ENCODE results near the gene CPNE4. TPM values are rescaled to one million over a fixed set of nuclear protein-coding genes. Genes with fewer than 3 reads are reported as not detected.

CPNE4 gene
- total RNA-seq, 1 experiment from 2014 or later, result 31.1 TPM

- peaks cover 8% of the 10 kb centered on the region for H3K4me1 Mint-ChIP-seq (ENCODE audit: low read depth, unreplicated experiment)
- no peak for TF ChIP-seq CTCF (IDR thresholded peaks at IDR 0.05; ENCODE audit: unreplicated experiment)
- no TSS peak for BruUV-seq (replicated peaks)
- DNase-seq, result no peak
- no peak overlapping the region for H3K27ac Mint-ChIP-seq (ENCODE audit: unreplicated experiment)
- H3K36me3 Mint-ChIP-seq (ENCODE audit: insufficient read depth, unreplicated experiment), result no peaks in the 10 kb centered on the region
- peaks cover 2% of the 10 kb centered on the region for H3K9me3 Mint-ChIP-seq (ENCODE audit: low read depth, unreplicated experiment)
- CTCF ChIA-PET, result no interaction called here
- intact Hi-C loops (cut with micrococcal nuclease; ENCODE audit: unreplicated experiment), result no loop called here
- no peak overlapping the region for H3K4me3 Mint-ChIP-seq (ENCODE audit: low read depth, unreplicated experiment)
- H3K27me3 Mint-ChIP-seq (ENCODE audit: unreplicated experiment), result no peaks in the 10 kb centered on the region
Measured at GRCh38 chr3:131658771-131659170, 376.0 kb downstream of the CPNE4 start.

- H3K4me3 Mint-ChIP-seq (ENCODE audit: low read depth, unreplicated experiment), result no peak overlapping the region
- DNase-seq, result no peak
- H3K27ac Mint-ChIP-seq (ENCODE audit: unreplicated experiment), result no peak overlapping the region
- intact Hi-C loops (cut with micrococcal nuclease; ENCODE audit: unreplicated experiment), result no loop called here
- H3K27me3 Mint-ChIP-seq (ENCODE audit: unreplicated experiment), result no peaks in the 10 kb centered on the region
- no peak for TF ChIP-seq CTCF (IDR thresholded peaks at IDR 0.05; ENCODE audit: unreplicated experiment)
- no TSS peak for BruUV-seq (replicated peaks)
- CTCF ChIA-PET, result interaction anchor here (0.7 to 1.2 kb wide), 2 partner anchors 12 to 108 kb away, joined by 4 to 6 read pairs; no protein-coding TSS in a partner anchor
- H3K9me3 Mint-ChIP-seq (ENCODE audit: low read depth, unreplicated experiment), result peaks cover 2% of the 10 kb centered on the region
- no peaks in the 10 kb centered on the region for H3K36me3 Mint-ChIP-seq (ENCODE audit: insufficient read depth, unreplicated experiment)
- H3K4me1 Mint-ChIP-seq (ENCODE audit: low read depth, unreplicated experiment), result peaks cover 8% of the 10 kb centered on the region
Measured at GRCh38 chr3:131658115-131658514, 376.7 kb downstream of the CPNE4 start.

- BruUV-seq (replicated peaks), result no TSS peak
- CTCF ChIA-PET, result no interaction called here
- no peak for TF ChIP-seq CTCF (IDR thresholded peaks at IDR 0.05; ENCODE audit: unreplicated experiment)
- Mint-ChIP-seq H3K27ac (ENCODE audit: unreplicated experiment) (no peak overlapping the region), H3K4me1 (ENCODE audit: low read depth, unreplicated experiment) (peaks cover 8% of the 10 kb centered on the region), H3K27me3 (ENCODE audit: unreplicated experiment) (no peaks in the 10 kb centered on the region), H3K36me3 (ENCODE audit: insufficient read depth, unreplicated experiment) (no peaks in the 10 kb centered on the region), H3K4me3 (ENCODE audit: low read depth, unreplicated experiment) (no peak overlapping the region), H3K9me3 (ENCODE audit: low read depth, unreplicated experiment) (no peaks in the 10 kb centered on the region)
- intact Hi-C loops (cut with micrococcal nuclease; ENCODE audit: unreplicated experiment), result no loop called here
- no peak for DNase-seq
Measured at GRCh38 chr3:131655070-131655690, 379.6 kb downstream of the CPNE4 start.

GRCh38 chr3:131645638-131646037 lies 389.2 kb downstream of the CPNE4 start:
- H3K9me3 Mint-ChIP-seq (ENCODE audit: low read depth, unreplicated experiment), result peaks cover 2% of the 10 kb centered on the region
- no peak overlapping the region for H3K4me3 Mint-ChIP-seq (ENCODE audit: low read depth, unreplicated experiment)
- H3K4me1 Mint-ChIP-seq (ENCODE audit: low read depth, unreplicated experiment), result no peaks in the 10 kb centered on the region
- H3K36me3 Mint-ChIP-seq (ENCODE audit: insufficient read depth, unreplicated experiment), result no peaks in the 10 kb centered on the region
- CTCF ChIA-PET, result no interaction called here
- no peak for TF ChIP-seq CTCF (IDR thresholded peaks at IDR 0.05; ENCODE audit: unreplicated experiment)
- no peaks in the 10 kb centered on the region for H3K27me3 Mint-ChIP-seq (ENCODE audit: unreplicated experiment)
- DNase-seq, result no peak
- BruUV-seq (replicated peaks), result no TSS peak
- H3K27ac Mint-ChIP-seq (ENCODE audit: unreplicated experiment), result no peak overlapping the region
- intact Hi-C loops (cut with micrococcal nuclease; ENCODE audit: unreplicated experiment), result no loop called here
